ENCODE measurements around the gene TOR4A.

- TF ChIP-seq CTCF (IDR thresholded peaks at IDR 0.05; ENCODE audit: insufficient read depth, low read length) (no peak), GABPA (IDR thresholded peaks at IDR 0.05; ENCODE audit: low read depth) (no peak), POLR2AphosphoS5 (IDR thresholded peaks at IDR 0.05; ENCODE audit: low read depth) (no peak), REST (IDR thresholded peaks at IDR 0.05; ENCODE audit: insufficient replicate concordance, low read depth) (no peak), SPI1 (IDR thresholded peaks at IDR 0.05; ENCODE audit: borderline replicate concordance, low read depth) (no peak)
These were observed 34.7 kb downstream of the TOR4A start for GRCh38 chr9:137311986-137312851.

All from HL-60 (cell line).